ENCODE results near the gene TUBGCP3. TPM values are rescaled to one million over a fixed set of nuclear protein-coding genes. Genes with fewer than 3 reads are reported as not detected.

The TUBGCP3 gene
- total RNA-seq, 2 donors from 2014 or later = 9.8 to 14.7 TPM

DNA sequence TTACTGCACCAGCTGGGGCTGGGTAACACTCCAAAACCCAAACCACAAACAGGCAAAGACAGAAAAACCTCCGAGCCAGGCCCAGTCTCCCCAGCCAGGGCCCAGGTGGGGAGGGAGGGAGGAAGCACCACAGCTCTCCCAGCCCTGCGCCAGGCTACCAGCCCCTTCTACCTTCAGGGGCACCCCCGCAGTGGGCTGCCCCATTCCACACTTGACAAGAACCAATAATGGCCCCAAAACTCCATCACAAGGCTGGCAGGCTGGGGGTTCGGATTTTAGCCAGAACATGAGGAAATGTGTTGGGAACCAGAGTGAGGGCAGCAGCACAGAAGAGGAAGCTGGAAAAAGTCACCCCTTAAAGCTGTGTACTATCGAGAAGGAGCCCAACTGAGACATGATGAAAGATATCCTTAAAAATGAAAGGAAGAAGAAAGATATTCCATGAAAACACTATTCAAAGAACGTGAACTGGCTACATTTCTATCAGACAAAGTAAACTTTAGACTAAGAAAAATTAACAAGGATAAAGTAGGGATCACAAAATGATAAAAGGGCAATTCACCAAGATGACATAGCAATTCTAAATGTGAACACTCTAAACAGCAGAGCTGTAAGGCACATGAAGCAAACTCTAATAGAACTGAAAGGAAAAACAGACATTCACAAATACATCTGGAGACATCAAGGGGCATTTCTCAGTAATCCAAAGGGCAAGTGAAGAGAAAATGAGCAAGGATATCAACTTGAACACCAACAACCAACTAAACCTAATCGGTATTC lies 12.9 kb downstream of the TUBGCP3 start:
- no peak overlapping the region for H3K4me3 ChIP-seq
- DNase-seq (ENCODE audit: low spot score) = no peak
- H3K36me3 ChIP-seq = no peaks in the 10 kb centered on the region
- H3K27ac ChIP-seq = no peak overlapping the region
- no peaks in the 10 kb centered on the region for H3K27me3 ChIP-seq
- H3K4me1 ChIP-seq = peaks cover 0 to 42% of the 10 kb centered on the region in 2 donors
- TF ChIP-seq, protein P1, sequence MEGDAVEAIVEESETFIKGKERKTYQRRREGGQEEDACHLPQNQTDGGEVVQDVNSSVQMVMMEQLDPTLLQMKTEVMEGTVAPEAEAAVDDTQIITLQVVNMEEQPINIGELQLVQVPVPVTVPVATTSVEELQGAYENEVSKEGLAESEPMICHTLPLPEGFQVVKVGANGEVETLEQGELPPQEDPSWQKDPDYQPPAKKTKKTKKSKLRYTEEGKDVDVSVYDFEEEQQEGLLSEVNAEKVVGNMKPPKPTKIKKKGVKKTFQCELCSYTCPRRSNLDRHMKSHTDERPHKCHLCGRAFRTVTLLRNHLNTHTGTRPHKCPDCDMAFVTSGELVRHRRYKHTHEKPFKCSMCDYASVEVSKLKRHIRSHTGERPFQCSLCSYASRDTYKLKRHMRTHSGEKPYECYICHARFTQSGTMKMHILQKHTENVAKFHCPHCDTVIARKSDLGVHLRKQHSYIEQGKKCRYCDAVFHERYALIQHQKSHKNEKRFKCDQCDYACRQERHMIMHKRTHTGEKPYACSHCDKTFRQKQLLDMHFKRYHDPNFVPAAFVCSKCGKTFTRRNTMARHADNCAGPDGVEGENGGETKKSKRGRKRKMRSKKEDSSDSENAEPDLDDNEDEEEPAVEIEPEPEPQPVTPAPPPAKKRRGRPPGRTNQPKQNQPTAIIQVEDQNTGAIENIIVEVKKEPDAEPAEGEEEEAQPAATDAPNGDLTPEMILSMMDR (IDR thresholded peaks at IDR 0.05) = no peak
- H3K9me3 ChIP-seq = no peaks in the 10 kb centered on the region

DNA sequence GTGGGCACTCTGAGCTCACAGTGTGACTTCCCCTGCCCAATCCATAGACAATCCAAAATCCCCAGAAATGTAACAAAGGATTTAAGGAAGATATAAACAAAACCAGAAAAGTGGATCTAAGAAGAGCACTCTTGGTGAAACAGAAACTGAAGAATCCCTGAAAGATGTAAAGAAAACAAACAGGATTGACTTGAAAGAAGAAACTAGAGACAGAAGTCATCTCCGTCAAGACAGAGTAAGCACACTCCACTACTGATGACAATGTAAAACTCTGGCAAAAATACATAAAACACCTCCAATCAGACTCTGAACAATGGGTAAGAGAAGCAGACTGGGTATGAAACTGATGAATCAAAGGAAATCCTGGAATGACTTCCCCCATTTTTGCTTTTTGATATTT lies 13.5 kb downstream of the TUBGCP3 start:
- DNase-seq (ENCODE audit: low spot score) = no peak
- no peaks in the 10 kb centered on the region for H3K27me3 ChIP-seq
- no peak overlapping the region for H3K4me3 ChIP-seq
- TF ChIP-seq, protein P1 (IDR thresholded peaks at IDR 0.05) = no peak
- no peaks in the 10 kb centered on the region for H3K36me3 ChIP-seq
- H3K4me1 ChIP-seq = peaks cover 0 to 47% of the 10 kb centered on the region in 2 donors
- no peaks in the 10 kb centered on the region for H3K9me3 ChIP-seq
- H3K27ac ChIP-seq = no peak overlapping the region

DNA sequence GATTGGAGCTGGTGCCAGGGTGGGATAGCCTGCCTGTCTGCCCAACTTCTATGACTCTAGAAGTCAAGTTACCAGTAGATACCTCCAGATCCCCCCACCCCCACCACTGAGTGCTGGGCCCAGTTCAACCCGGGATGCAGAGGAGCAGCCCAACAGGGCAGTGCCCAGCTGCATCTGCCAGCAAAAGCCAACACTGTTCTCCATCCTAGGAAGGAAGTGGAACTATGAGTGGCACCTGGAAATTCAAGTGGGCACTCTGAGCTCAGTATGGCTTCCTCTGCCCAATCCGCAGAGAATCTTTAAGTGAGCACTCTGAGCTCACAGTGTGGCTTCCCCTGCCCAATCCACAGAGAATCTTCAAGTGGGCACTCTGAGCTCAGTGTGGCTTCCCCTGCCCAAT lies 14.2 kb downstream of the TUBGCP3 start:
- H3K36me3 ChIP-seq = peaks cover 4% of the 10 kb centered on the region
- no peaks in the 10 kb centered on the region for H3K9me3 ChIP-seq
- no peaks in the 10 kb centered on the region for H3K27me3 ChIP-seq
- no peak overlapping the region for H3K4me3 ChIP-seq
- H3K27ac ChIP-seq = no peak overlapping the region
- DNase-seq (ENCODE audit: low spot score) = no peak
- H3K4me1 ChIP-seq = peaks cover 0 to 47% of the 10 kb centered on the region in 2 donors
- TF ChIP-seq, protein P1 (IDR thresholded peaks at IDR 0.05) = no peak

DNA sequence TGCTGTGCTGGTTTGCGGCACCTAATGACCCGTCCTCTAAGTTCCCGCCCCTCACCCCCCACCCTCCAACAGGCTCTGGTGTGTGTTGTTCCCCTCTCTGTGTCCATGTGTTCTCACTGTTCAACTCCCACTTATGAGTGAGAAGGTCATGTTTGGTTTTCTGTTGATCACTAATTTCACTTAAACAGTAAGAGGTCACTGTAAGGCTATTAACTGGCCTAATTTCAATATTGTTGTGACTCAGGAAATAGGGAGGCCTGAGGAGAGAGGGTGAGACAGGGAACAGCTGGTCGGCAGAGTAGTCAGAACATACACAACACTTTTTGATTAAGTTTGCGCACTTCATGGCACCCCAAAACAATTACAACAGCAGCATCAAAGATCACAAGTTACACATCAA lies 15.6 kb downstream of the TUBGCP3 start:
- peaks cover 0 to 47% of the 10 kb centered on the region in 2 donors for H3K4me1 ChIP-seq
- H3K36me3 ChIP-seq = peaks cover 10% of the 10 kb centered on the region
- DNase-seq (ENCODE audit: low spot score) = no peak
- H3K27me3 ChIP-seq = no peaks in the 10 kb centered on the region
- H3K9me3 ChIP-seq = no peaks in the 10 kb centered on the region
- TF ChIP-seq, protein P1 (IDR thresholded peaks at IDR 0.05) = no peak
- H3K27ac ChIP-seq = no peak overlapping the region
- H3K4me3 ChIP-seq = no peak overlapping the region

DNA sequence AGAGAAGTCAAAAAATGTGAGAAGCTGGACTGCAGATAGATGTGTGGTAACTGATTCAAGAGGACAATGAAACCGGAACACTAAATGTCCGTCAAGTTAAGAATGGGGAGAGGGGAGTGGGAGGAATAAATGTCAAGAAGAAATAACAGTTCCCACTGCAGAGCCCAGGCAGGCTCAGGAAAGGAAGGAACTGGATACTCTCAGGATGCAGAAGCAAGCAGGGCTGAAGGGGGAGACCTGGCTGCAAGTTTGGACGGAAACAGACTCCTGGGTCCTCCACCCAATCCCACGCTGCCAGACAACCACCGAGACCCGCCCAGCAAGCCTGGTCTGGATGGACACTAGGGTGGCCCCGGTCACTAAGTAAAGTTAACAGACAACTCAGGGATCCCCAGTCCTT lies 18.1 kb downstream of the TUBGCP3 start:
- Histone ChIP-seq H3K4me1 (peaks cover 0 to 37% of the 10 kb centered on the region in 2 donors), H3K4me3 (no peak overlapping the region), H3K36me3 (peaks cover 10% of the 10 kb centered on the region), H3K27ac (no peak overlapping the region), H3K27me3 (no peaks in the 10 kb centered on the region), H3K9me3 (no peaks in the 10 kb centered on the region)
- TF ChIP-seq, protein P1 (IDR thresholded peaks at IDR 0.05) = no peak
- DNase-seq (ENCODE audit: low spot score) = no peak

All from right atrium auricular region (tissue), 2 donors.